SJSA1 (cell line): ENCODE measurements around the gene PHACTR3. TPM values are rescaled to one million over a fixed set of nuclear protein-coding genes. Genes with fewer than 3 reads are reported as not detected.
"Not testable (repeated sequence)": the region's sequence is repeated elsewhere in the genome, so short reads cannot be mapped to it uniquely, and the experiment has no call there.

Experiments
- DNase-seq, 2 experiments: peaks; one replicate each; pipeline ENCODE4 v3.0.0-alpha.2; 2015 to 2020; ENCODE audit warnings: low spot score in 2 of 2, low read depth in 1 of 2
- H3K27ac ChIP-seq: fragments of 250-450 bp; sonication (Bioruptor Pico); 2 replicates; pipeline ENCODE4 v1.5.1; 2020; ENCODE audit warnings: mild to moderate bottlenecking, moderate library complexity
- H3K27me3 ChIP-seq: fragments of 250-450 bp; sonication (Bioruptor Pico); replicated peaks from 2 replicates; pipeline ENCODE4 v1.5.1; 2020; ENCODE audit warnings: mild to moderate bottlenecking, moderate library complexity
- H3K36me3 ChIP-seq: fragments of 250-450 bp; sonication (Bioruptor Pico); 2 replicates; pipeline ENCODE4 v1.5.1; 2020; ENCODE audit warnings: mild to moderate bottlenecking
- H3K4me1 ChIP-seq: fragments of 250-450 bp; sonication (Bioruptor Pico); replicated peaks from 2 replicates; pipeline ENCODE4 v1.6.1; 2021; ENCODE audit warnings: mild to moderate bottlenecking
- H3K4me3 ChIP-seq: fragments of 250-450 bp; sonication (Bioruptor Pico); 2 replicates; pipeline ENCODE4 v1.5.1; 2020; ENCODE audit warnings: mild to moderate bottlenecking
- H3K9me3 ChIP-seq: fragments of 250-450 bp; sonication (Bioruptor Pico); replicated peaks from 2 replicates; pipeline ENCODE4 v1.5.1; 2020; ENCODE audit warnings: mild to moderate bottlenecking
- total RNA-seq: library from RNA; depleted of rRNA; stranded (reverse); fragments of >200 nt; shearing (Covaris generic); gene quantifications from 2 replicates; pipeline ENCODE4 v1.2.3, GENCODE V29; 2014

PHACTR3 gene
- total RNA-seq, 1 experiment from 2014 or later = not detected

GRCh38 chr20:59608396-59608795 lies 4.1 kb downstream of the PHACTR3 start:
- Histone ChIP-seq H3K27ac (no peak overlapping the region), H3K4me3 (no peak overlapping the region), H3K36me3 (no peaks in the 10 kb centered on the region), H3K4me1 (no peaks in the 10 kb centered on the region), H3K27me3 (peaks cover 27% of the 10 kb centered on the region), H3K9me3 (no peaks in the 10 kb centered on the region)
- no peak for DNase-seq

GRCh38 chr20:59608871-59609270 lies 4.5 kb downstream of the PHACTR3 start:
- Histone ChIP-seq H3K4me3 (no peak overlapping the region), H3K4me1 (no peaks in the 10 kb centered on the region), H3K27ac (no peak overlapping the region), H3K27me3 (peaks cover 27% of the 10 kb centered on the region), H3K36me3 (no peaks in the 10 kb centered on the region), H3K9me3 (no peaks in the 10 kb centered on the region)
- no peak for DNase-seq

GRCh38 chr20:59611286-59611685 lies 6.9 kb downstream of the PHACTR3 start:
- no peaks in the 10 kb centered on the region for H3K9me3 ChIP-seq
- peaks cover 17% of the 10 kb centered on the region for H3K27me3 ChIP-seq
- H3K4me1 ChIP-seq = no peaks in the 10 kb centered on the region
- no peak overlapping the region for H3K4me3 ChIP-seq
- H3K27ac ChIP-seq = no peak overlapping the region
- no peaks in the 10 kb centered on the region for H3K36me3 ChIP-seq
- DNase-seq = no peak

GRCh38 chr20:59613861-59614260 lies 9.5 kb downstream of the PHACTR3 start:
- H3K4me3 ChIP-seq = no peak overlapping the region
- H3K36me3 ChIP-seq = no peaks in the 10 kb centered on the region
- peaks cover 5% of the 10 kb centered on the region; the same call in 1 of the 2 replicates for H3K27me3 ChIP-seq

GRCh38 chr20:59614714-59615113 lies 10.4 kb downstream of the PHACTR3 start:
- no peak overlapping the region for H3K27ac ChIP-seq
- H3K4me3 ChIP-seq = no peak overlapping the region
- H3K27me3 ChIP-seq = peaks cover 5% of the 10 kb centered on the region; the same call in 1 of the 2 replicates
- no peaks in the 10 kb centered on the region for H3K9me3 ChIP-seq
- no peaks in the 10 kb centered on the region for H3K4me1 ChIP-seq
- no peaks in the 10 kb centered on the region for H3K36me3 ChIP-seq
- no peak for DNase-seq

More at GRCh38 chr20:59613861-59614260, 9.5 kb downstream of the PHACTR3 start:
- no peak overlapping the region for H3K27ac ChIP-seq
- no peaks in the 10 kb centered on the region for H3K9me3 ChIP-seq
- no peaks in the 10 kb centered on the region for H3K4me1 ChIP-seq
- DNase-seq = no peak

- H3K36me3 ChIP-seq = no peaks in the 10 kb centered on the region
- H3K27me3 ChIP-seq = peaks cover 10% of the 10 kb centered on the region; the same call in 1 of the 2 replicates
- H3K27ac ChIP-seq = no peak overlapping the region
- no peaks in the 10 kb centered on the region for H3K4me1 ChIP-seq
- no peak overlapping the region for H3K4me3 ChIP-seq
- no peak for DNase-seq
- H3K9me3 ChIP-seq = no peaks in the 10 kb centered on the region
Observed at GRCh38 chr20:59616306-59616705, 12.0 kb downstream of the PHACTR3 start.

GRCh38 chr20:59617221-59617620 lies 12.9 kb downstream of the PHACTR3 start:
- H3K27me3 ChIP-seq = peaks cover 10% of the 10 kb centered on the region; the same call in 1 of the 2 replicates
- H3K36me3 ChIP-seq = no peaks in the 10 kb centered on the region
- no peaks in the 10 kb centered on the region for H3K9me3 ChIP-seq
- no peak for DNase-seq
- no peaks in the 10 kb centered on the region for H3K4me1 ChIP-seq
- no peak overlapping the region for H3K27ac ChIP-seq
- no peak overlapping the region for H3K4me3 ChIP-seq

- Histone ChIP-seq H3K4me1 (no peaks in the 10 kb centered on the region), H3K27me3 (peaks cover 10% of the 10 kb centered on the region; the same call in 1 of the 2 replicates), H3K27ac (no peak overlapping the region), H3K9me3 (no peaks in the 10 kb centered on the region), H3K4me3 (no peak overlapping the region), H3K36me3 (no peaks in the 10 kb centered on the region)
- no peak for DNase-seq
Observed at GRCh38 chr20:59618131-59618530, 13.8 kb downstream of the PHACTR3 start.

- H3K27me3 ChIP-seq, H3K36me3 ChIP-seq, H3K4me3 ChIP-seq, H3K9me3 ChIP-seq, DNase-seq, H3K27ac ChIP-seq, H3K4me1 ChIP-seq: not testable (repeated sequence)
Observed at GRCh38 chr20:59618585-59618984, 14.2 kb downstream of the PHACTR3 start.

GRCh38 chr20:59620860-59621505 lies 16.6 kb downstream of the PHACTR3 start:
- no peaks in the 10 kb centered on the region for H3K4me1 ChIP-seq
- H3K36me3 ChIP-seq = no peaks in the 10 kb centered on the region
- DNase-seq = no peak
- H3K4me3 ChIP-seq = no peak overlapping the region
- H3K27ac ChIP-seq = no peak overlapping the region
- no peaks in the 10 kb centered on the region for H3K9me3 ChIP-seq
- H3K27me3 ChIP-seq = peaks cover 10% of the 10 kb centered on the region; the same call in 1 of the 2 replicates

GRCh38 chr20:59622496-59622895 lies 18.2 kb downstream of the PHACTR3 start:
- peaks cover 4% of the 10 kb centered on the region; the same call in 1 of the 2 replicates for H3K27me3 ChIP-seq
- no peak overlapping the region for H3K27ac ChIP-seq
- no peaks in the 10 kb centered on the region for H3K4me1 ChIP-seq
- no peak for DNase-seq
- no peaks in the 10 kb centered on the region for H3K9me3 ChIP-seq
- no peaks in the 10 kb centered on the region for H3K36me3 ChIP-seq
- H3K4me3 ChIP-seq = no peak overlapping the region

- H3K4me1 ChIP-seq = no peaks in the 10 kb centered on the region
- no peak for DNase-seq
- no peaks in the 10 kb centered on the region for H3K36me3 ChIP-seq
- H3K27me3 ChIP-seq = 0 out of 2 replicates have a peak, but pooled peaks cover 4% of the 10 kb centered on the region
- H3K27ac ChIP-seq = no peak overlapping the region
- no peaks in the 10 kb centered on the region for H3K9me3 ChIP-seq
- no peak overlapping the region for H3K4me3 ChIP-seq
Observed at GRCh38 chr20:59623133-59623532, 18.8 kb downstream of the PHACTR3 start.

GRCh38 chr20:59623583-59623982 lies 19.2 kb downstream of the PHACTR3 start:
- no peak for DNase-seq
- Histone ChIP-seq H3K36me3 (no peaks in the 10 kb centered on the region), H3K27ac (no peak overlapping the region), H3K4me1 (no peaks in the 10 kb centered on the region), H3K9me3 (no peaks in the 10 kb centered on the region), H3K27me3 (0 out of 2 replicates have a peak, but pooled peaks cover 4% of the 10 kb centered on the region), H3K4me3 (no peak overlapping the region)

GRCh38 chr20:59624401-59624800 lies 20.1 kb downstream of the PHACTR3 start:
- H3K9me3 ChIP-seq = no peaks in the 10 kb centered on the region
- no peaks in the 10 kb centered on the region for H3K4me1 ChIP-seq
- DNase-seq = no peak
- H3K4me3 ChIP-seq = no peak overlapping the region
- 0 out of 2 replicates have a peak, but pooled peaks cover 4% of the 10 kb centered on the region for H3K27me3 ChIP-seq
- H3K36me3 ChIP-seq = no peaks in the 10 kb centered on the region
- no peak overlapping the region for H3K27ac ChIP-seq
